RWPE2 (cell line): Measurements from ENCODE around the gene EVA1A.

Experiments
- ATAC-seq: fragments of 200-7000 bp; cut with Tn5 transposase; 3 replicates; pipeline ENCODE4 v1.9.1; 2021; ENCODE audit warnings: low read depth
- DNase-seq: peaks from one replicate; pipeline ENCODE4 v3.0.0-alpha.2; 2020; ENCODE audit warnings: low spot score
- H3K27ac ChIP-seq: fragments of 450-650 bp; 2 replicates; pipeline ENCODE4 v1.5.1; 2017; ENCODE audit warnings: mild to moderate bottlenecking; ENCODE audit not compliant: poor library complexity, severe bottlenecking
- H3K27me3 ChIP-seq: fragments of 250-450 bp; sonication (Bioruptor Pico); 2 replicates; pipeline ENCODE4 v1.5.1; 2021; ENCODE audit warnings: mild to moderate bottlenecking, moderate library complexity; ENCODE audit not compliant: insufficient read depth, poor library complexity, severe bottlenecking
- H3K36me3 ChIP-seq: fragments of 250-450 bp; sonication (Bioruptor Pico); 2 replicates; pipeline ENCODE4 v1.5.1; 2020; ENCODE audit warnings: low read depth, mild to moderate bottlenecking, moderate library complexity
- H3K4me1 ChIP-seq: fragments of 250-450 bp; sonication (Bioruptor Pico); 2 replicates; pipeline ENCODE4 v1.5.1; 2021; ENCODE audit warnings: mild to moderate bottlenecking, moderate library complexity; ENCODE audit not compliant: insufficient read depth, poor library complexity, severe bottlenecking
- H3K4me3 ChIP-seq: fragments of 250-450 bp; sonication (Bioruptor Pico); 2 replicates; pipeline ENCODE4 v1.5.1; 2021; ENCODE audit warnings: mild to moderate bottlenecking, moderate library complexity; ENCODE audit not compliant: severe bottlenecking
- H3K9me3 ChIP-seq: fragments of 250-450 bp; sonication (Bioruptor Pico); 2 replicates; pipeline ENCODE4 v1.5.1; 2021; ENCODE audit warnings: mild to moderate bottlenecking, moderate library complexity; ENCODE audit not compliant: severe bottlenecking
- CTCF ChIP-seq: fragments of 450-650 bp; IDR thresholded peaks from one replicate; pipeline ENCODE4 v1.5.1; 2017; ENCODE audit warnings: mild to moderate bottlenecking, moderate library complexity; ENCODE audit not compliant: poor library complexity, severe bottlenecking

The EVA1A gene

GRCh38 chr2:75569546-75569945 lies 8.8 kb upstream of the EVA1A start:
- no peak for TF ChIP-seq CTCF
- no peak for DNase-seq
- ATAC-seq, result no peak
- Histone ChIP-seq H3K27me3 (no peaks in the 10 kb centered on the region), H3K9me3 (no peaks in the 10 kb centered on the region), H3K4me3 (no peak overlapping the region), H3K27ac (no peak overlapping the region), H3K36me3 (no peaks in the 10 kb centered on the region), H3K4me1 (peaks cover 15% of the 10 kb centered on the region)

- Histone ChIP-seq H3K36me3 (no peaks in the 10 kb centered on the region), H3K27me3 (no peaks in the 10 kb centered on the region), H3K27ac (no peak overlapping the region), H3K4me1 (peaks cover 5% of the 10 kb centered on the region), H3K4me3 (no peak overlapping the region), H3K9me3 (no peaks in the 10 kb centered on the region)
- no peak for TF ChIP-seq CTCF
- ATAC-seq, result no peak
- DNase-seq, result no peak
Observed at GRCh38 chr2:75568174-75568573, 7.4 kb upstream of the EVA1A start.

- DNase-seq (no peak), ATAC-seq (no peak)
- H3K4me3 ChIP-seq, result no peak overlapping the region
- H3K4me1 ChIP-seq, result peaks cover 11% of the 10 kb centered on the region
- H3K9me3 ChIP-seq, result no peaks in the 10 kb centered on the region
- no peaks in the 10 kb centered on the region for H3K36me3 ChIP-seq
- no peak overlapping the region for H3K27ac ChIP-seq
- H3K27me3 ChIP-seq, result no peaks in the 10 kb centered on the region
- TF ChIP-seq CTCF, result no peak
Observed at GRCh38 chr2:75565472-75566462, 5.0 kb upstream of the EVA1A start.

GRCh38 chr2:75564713-75565359 lies 4.1 kb upstream of the EVA1A start:
- no peak for DNase-seq
- no peak for ATAC-seq
- no peaks in the 10 kb centered on the region for H3K36me3 ChIP-seq
- H3K4me1 ChIP-seq, result peaks cover 11% of the 10 kb centered on the region
- no peaks in the 10 kb centered on the region for H3K9me3 ChIP-seq
- no peak for TF ChIP-seq CTCF
- H3K27ac ChIP-seq, result no peak overlapping the region
- H3K4me3 ChIP-seq, result no peak overlapping the region
- no peaks in the 10 kb centered on the region for H3K27me3 ChIP-seq
